Right lung (tissue), 5 donors: ENCODE data around the gene EVC. TPM values are rescaled to one million over a fixed set of nuclear protein-coding genes. Genes with fewer than 3 reads are reported as not detected.
A peak's percentile ranks its signal among the peaks of the same experiment; 100 is the strongest.
"Not testable (repeated sequence)": the region's sequence is repeated elsewhere in the genome, so short reads cannot be mapped to it uniquely, and the experiment has no call there.

Experiments
- DNase-seq, 2 donors: peaks; one replicate each; pipeline ENCODE4 v3.0.0-alpha.2; 2013
- polyA plus RNA-seq, 5 donors: library from polyadenylated mRNA; unstranded; fragments of 120-200 nt; gene quantifications; one replicate each; pipeline versions ENCODE4 v1.2.1 to v1.2.3, GENCODE V29; 2013; ENCODE audit warnings: inconsistent platforms in 1 of 5, low replicate concordance in 1 of 5; ENCODE audit not compliant: insufficient read length in 5 of 5, insufficient read depth in 1 of 5

The EVC gene
- polyA plus RNA-seq, 5 donors: 21.6 to 32.5 (median 29.7) TPM

DNA sequence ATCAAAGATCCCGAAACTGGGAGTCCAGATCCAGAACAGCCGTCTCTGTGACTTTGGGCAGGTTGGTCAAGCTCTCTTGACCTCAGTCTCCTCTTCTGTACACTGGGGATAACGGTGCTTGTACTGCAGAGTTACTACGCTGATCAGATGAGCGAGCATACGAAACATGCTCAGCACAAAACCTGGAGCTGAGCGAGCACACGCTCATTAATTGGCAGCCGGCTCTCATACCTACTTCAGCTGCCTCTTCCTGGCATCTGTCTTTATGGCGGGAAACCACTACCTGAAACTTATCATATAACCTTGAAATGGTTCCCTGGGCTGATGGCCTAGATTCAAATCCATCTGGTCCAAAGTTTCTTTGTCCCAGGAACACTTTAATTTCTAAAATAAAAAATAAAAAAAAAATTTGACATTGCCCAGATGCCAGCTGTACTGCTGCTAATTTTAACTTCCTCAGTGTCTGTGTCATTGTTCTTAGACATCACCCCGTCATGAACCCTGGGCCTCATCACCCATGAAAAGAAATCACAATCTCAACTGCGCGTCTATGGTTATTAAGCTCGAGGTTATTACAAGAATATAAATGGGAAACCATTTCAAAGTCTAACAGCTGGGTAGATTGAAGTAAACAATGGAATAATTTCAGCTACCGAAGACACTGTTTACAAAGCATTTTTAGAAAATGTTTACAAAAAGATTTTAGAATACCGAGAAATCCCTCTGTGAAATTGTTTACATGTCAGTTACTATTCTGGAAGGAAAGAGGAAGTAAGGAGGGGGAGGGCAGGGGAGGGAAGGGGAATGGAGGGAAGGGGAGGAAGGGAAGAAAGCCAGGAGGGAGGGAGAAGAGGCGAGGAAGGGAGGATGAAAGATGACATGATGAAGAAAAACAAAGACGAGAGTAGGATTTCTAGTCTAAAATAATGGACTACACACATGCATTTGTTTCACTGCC is 132.9 kb downstream of the EVC start:
- peak; percentile 37 to 51 for DNase-seq

DNA sequence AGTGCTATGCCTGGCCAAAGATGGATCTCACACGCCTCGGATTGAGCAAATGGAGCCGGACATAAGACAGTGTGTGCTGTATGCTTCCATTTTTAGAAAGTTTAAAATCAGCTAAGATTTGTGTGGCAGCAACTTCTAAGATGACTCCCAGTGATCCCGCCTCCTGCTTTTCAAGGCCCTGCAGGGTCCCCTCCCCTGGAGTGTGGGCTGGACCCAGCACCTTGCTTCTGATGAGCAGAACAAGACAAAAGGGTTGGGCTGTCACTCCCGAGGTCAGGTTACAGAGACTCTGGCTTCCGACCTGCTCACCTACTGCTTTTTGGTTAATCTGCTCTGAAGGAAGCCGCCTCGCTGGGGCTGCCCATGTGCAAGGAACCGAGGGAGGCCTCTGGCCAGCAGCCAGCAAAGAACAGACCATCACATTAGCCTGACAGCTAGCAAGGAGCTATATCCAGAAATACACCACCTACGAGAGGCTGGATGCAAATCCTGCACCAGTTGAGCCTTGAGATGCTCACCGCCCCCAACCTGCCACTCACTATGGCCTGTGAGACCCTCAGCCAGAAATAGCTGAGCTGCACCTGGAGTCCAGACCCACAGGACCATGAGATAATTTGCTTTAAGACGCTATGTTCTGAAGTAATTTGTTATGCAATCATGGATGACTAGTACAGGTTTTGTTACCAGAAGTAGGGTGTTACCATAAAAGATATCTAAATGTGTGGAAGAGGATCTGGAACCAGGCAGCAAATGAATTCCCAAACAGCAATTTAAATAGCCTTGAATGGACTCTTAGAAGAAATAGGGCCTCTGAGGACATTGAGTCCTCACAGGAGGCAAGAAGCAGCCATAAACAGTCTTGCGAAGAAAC is 134.3 kb downstream of the EVC start:
- DNase-seq: no peak

DNA sequence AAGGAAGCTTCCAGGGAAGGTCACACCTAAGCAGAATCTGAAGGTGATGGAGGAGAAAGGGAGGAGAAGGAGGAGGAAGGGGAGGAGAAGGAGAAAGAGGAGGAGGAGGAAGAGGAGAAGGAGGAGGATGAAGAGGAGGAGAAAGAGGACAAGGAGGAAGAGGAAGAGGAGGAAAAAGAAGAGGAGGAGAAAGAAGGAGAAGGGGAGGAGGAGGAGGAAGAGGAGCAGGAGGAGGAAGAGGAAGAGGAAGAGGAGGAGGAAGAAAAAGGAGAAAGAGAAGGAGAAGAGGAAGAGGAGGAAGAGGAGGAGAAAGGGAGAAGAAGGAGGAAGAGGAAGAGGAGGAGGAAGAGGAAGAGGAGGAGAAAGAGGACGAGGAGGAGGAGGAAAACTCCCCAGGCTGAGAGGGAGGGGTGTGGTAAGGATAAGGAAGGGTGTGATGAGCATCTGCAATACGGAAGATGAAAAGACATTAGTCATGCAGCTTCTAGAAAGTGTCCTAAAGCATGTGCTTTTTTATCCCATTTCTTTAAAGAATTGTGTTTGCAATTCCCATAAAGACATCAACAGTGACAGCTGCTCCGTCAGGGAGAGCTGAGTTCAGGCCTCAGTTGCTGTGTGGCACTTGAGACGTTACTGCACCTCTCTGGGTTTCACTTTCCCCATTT is 140.8 kb downstream of the EVC start:
- no peak for DNase-seq

DNA sequence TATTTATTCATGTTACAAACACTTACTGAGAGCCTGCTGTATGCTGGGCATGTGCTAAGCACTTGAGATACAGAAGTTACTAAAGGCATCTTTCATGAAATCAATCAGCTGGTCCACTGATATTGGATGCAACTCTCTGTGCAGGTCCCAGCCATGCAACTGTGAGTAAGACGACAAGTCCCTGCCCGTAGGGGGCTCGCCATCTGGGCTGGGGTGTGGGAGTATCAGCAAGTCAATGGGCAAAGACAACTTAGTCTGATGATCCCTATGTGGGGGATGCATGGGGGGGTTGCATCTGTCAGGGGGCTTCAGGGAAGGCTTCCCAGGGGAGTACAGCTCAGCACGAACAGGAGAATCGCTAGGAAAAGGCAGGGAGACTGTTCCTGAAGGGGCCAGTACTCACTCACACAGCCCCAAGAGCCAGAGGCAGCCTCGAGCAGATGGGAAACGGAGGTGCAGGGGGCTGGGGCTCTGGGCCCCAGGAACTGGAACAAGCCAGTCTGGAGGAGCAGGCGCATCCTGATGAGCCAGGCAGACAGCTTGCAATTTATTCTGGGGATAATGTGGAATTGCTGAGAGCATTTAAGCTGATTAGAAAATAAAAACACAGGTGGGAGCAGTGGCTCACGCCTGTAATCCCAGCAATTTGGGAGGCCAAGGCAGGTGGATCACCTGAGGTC is 141.7 kb downstream of the EVC start:
- no peak for DNase-seq

DNA sequence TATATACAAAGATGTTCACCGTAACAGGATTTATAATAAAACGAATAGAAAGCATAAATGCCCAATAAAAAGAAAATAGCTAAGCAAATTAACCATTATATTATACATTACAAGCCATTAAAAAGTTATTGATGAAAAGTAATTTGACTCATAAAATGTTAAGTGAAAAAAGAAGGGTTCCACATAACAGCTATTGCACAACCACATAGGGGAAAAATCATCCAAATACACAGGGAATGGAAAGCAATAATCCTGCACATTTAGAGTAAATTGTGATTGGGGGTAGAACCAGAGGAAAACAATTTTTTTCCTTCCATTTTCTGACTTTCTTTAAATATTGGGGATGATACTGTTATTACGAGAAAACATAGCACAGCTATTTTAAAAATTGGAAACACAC is 143.9 kb downstream of the EVC start:
- DNase-seq: no peak

DNA sequence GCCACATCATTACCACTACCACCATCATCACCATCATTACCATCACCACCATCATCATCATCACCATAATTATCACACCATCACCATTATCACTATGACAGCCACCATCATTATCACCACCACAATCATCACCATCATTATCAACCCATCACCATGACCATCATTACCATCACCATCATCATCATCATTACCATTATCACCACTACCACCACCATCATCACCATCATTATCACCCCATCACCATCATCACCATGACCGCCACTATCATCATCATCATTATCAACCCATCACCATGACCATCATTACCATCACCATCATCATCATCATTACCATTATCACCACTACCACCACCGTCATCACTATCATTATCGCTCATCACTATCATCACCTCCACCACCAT is 145.4 kb downstream of the EVC start:
- DNase-seq: not testable (repeated sequence)

DNA sequence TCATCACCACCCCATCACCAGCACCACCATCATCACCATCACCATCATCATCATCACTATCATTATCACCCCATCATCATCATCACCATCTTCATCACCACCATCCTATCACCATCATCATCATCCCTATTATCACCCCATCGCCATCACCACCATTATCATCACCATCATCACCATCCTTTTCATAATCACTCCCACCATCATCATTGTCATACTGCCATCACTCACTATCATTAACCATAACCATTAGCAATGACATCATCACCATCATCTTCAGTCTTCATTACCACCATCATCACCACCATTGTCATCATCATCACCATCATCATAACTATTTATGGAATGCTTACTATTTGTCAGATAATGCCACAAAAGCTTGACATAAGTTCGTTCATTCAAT is 146.2 kb downstream of the EVC start:
- no peak for DNase-seq

DNA sequence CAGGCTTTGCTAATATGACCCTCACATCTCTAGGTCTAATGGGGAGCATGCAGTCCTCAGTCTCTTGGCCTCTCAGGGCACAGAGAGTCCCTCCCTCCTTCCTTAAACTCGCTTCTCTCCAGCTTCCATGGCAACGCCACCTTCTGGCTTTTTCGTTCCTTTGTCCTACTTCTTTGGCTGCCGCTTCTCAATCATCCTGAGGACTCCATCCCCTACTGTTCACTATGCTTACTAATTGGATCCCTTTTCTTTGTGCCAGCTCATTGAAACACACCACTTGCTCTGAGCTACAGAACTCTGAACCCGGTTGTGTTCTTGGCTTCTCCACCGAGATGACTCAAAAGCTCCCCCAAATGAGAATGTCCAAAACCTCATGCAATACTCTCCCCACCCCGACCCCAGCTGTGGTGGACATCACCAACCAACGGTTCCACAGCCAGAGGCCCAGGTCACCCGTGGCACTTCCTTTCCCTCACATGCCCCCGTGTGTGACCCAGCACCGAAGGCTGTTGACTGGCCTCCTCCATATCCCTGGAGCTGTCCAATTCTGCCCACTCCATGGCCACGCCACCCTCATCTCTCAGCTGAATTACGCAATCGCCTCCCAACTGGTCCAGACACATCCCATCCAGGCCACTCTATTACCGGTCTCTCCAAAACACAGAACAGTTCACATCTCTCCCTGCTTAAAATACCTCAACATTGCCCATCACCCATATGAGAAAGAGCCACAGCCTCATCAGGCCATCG is 147.2 kb downstream of the EVC start:
- DNase-seq: no peak

DNA sequence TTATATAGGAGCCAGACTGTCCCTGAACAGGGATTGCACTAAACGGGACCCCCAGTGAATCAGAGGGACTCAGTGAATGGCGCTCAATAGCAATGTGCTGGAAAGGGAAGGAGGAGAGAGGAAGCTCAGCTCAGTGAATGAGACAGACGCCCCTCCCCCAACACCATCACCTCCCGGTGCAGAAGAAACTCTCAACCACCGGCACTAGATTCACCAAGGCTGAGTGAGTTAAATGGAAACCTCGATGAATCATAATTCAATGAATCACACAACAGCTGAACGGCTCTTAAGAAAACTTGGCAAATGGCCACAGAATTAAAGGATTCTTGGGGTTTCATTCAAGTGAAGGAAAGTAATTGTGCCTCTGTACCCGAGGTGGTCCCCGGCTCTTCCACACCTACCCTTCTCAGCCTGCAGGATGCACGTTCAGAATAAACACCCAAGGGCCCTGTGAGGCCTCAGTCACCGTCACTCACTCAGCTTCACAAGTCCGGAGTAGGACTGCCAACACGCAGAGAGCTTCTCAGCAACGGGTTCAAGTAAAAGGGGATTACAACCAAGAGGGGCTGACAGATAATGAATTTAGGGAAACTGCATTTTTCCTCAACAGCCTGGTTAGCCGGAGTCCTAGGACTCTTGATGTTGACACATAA is 152.6 kb downstream of the EVC start:
- DNase-seq: no peak

Other genes starting within 250 kb of the EVC start
- 10 to 100 TPM in 1 of 5 donors, 1 to 10 TPM in 4; 8.5 to 10.2 (median 9.2) TPM for gene EVC2, start 2.6 kb upstream of the EVC start, polyA plus RNA-seq
- gene CRMP1, start 181.9 kb downstream of the EVC start, polyA plus RNA-seq: 10 to 100 TPM; 59.0 to 66.5 (median 61.3) TPM